HFFc6 (cell line): ENCODE results near the gene PTPN6. TPM values are rescaled to one million over a fixed set of nuclear protein-coding genes. Genes with fewer than 3 reads are reported as not detected.

Source experiments
- DNase-seq: peaks from one replicate; pipeline ENCODE4 v3.0.0-alpha.2; 2018
- H3K27ac Mint-ChIP-seq: 2 replicates; pipeline ENCODE4 v1.8.0; 2020; ENCODE audit warnings: mild to moderate bottlenecking, mixed read lengths
- H3K27me3 Mint-ChIP-seq: 2 replicates; pipeline ENCODE4 v1.8.0; 2021; ENCODE audit warnings: mild to moderate bottlenecking, moderate library complexity, mixed read lengths; ENCODE audit not compliant: insufficient read depth
- H3K36me3 Mint-ChIP-seq: 2 replicates; pipeline ENCODE4 v1.8.0; 2021; ENCODE audit warnings: low read depth, mixed read lengths
- H3K4me1 Mint-ChIP-seq: 2 replicates; pipeline ENCODE4 v1.8.0; 2020; ENCODE audit warnings: low read depth, mixed read lengths
- H3K4me3 Mint-ChIP-seq: 2 replicates; pipeline ENCODE4 v1.8.0; 2020; ENCODE audit warnings: mild to moderate bottlenecking, moderate library complexity, mixed read lengths
- H3K9me3 Mint-ChIP-seq: 2 replicates; pipeline ENCODE4 v1.8.0; 2020; ENCODE audit warnings: mild to moderate bottlenecking, mixed read lengths
- total RNA-seq, 6 experiments: library from RNA; stranded (reverse); fragmentation: NEBNext Ultra II Directional; extraction: Animal tissue kit (Norgen Biotek cat#: 25700); gene quantifications; 2 replicates in 1 of 6; 3 replicates in 5 of 6; pipeline ENCODE4 v1.2.3, GENCODE V29; 2021
- TF ChIP-seq, protein P1 (sequence below): fragments of 200-600 bp; sonication (generic); IDR thresholded peaks from 2 replicates; pipeline ENCODE4 v1.5.0; 2021; ENCODE audit warnings: antibody characterized with exemption, mild to moderate bottlenecking

Gene PTPN6
- total RNA-seq, 6 experiments from 2014 or later: not detected

DNA sequence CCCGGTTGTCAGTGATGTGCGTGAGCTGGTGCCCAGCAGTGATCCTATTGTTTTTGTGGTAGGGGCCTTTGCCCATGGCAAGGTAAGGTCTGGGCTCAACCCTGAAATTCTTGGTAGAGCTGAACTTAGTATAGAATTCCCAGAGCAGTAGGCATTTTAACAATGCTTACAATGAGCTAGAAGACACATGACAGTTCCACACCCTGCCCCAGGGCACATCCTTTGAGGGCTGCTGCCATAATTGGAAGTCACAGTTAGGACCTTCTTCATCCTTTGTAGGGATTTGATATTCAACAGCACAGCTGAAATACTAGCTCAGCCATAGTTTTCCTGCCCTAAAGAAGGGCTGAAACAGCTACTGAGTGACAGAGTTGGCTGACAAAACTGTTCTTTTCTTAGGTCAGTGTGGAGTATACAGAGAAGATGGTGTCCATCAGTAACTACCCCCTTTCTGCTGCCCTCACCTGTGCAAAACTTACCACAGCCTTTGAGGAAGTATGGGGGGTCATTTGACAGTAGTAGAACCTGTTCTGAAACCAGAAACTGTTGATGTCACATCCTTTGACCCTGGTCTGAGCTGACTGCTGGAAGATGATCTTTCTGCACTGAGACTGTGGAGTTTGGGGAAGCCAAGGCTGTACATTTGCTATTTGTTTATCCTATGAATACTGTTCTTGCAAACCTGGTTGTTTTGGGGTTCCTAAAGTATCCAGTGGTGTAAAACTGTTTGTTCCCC is 24.3 kb downstream of the PTPN6 start:
- Mint-ChIP-seq H3K4me1 (peaks cover 20% of the 10 kb centered on the region), H3K27ac (no peak overlapping the region), H3K36me3 (peaks cover 24% of the 10 kb centered on the region), H3K9me3 (no peaks in the 10 kb centered on the region), H3K4me3 (no peak overlapping the region), H3K27me3 (peaks cover 7% of the 10 kb centered on the region)
- DNase-seq: no peak
- TF ChIP-seq, protein P1, sequence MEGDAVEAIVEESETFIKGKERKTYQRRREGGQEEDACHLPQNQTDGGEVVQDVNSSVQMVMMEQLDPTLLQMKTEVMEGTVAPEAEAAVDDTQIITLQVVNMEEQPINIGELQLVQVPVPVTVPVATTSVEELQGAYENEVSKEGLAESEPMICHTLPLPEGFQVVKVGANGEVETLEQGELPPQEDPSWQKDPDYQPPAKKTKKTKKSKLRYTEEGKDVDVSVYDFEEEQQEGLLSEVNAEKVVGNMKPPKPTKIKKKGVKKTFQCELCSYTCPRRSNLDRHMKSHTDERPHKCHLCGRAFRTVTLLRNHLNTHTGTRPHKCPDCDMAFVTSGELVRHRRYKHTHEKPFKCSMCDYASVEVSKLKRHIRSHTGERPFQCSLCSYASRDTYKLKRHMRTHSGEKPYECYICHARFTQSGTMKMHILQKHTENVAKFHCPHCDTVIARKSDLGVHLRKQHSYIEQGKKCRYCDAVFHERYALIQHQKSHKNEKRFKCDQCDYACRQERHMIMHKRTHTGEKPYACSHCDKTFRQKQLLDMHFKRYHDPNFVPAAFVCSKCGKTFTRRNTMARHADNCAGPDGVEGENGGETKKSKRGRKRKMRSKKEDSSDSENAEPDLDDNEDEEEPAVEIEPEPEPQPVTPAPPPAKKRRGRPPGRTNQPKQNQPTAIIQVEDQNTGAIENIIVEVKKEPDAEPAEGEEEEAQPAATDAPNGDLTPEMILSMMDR: no peak

DNA sequence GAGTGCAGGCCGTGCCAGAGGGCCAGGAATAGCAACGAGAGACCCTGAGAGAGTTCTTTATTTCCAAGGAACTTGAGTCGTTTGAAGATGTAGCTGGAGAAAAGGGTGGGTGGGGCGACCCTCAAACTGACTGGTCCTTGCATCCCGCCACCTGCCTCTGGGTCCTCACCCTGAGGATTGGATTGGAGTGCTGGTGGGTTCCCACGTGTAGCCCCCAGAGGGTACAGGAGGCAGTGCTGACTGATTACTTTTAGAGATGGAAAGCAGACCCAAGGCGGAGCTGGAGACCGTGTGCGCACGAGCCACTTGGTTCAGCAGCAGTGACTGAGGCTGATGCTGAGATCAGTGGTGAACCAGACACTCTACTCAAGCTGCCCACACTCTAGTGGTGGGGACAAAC is 26.5 kb downstream of the PTPN6 start:
- TF ChIP-seq, protein P1: no peak
- DNase-seq: no peak
- Mint-ChIP-seq H3K4me3 (no peak overlapping the region), H3K36me3 (peaks cover 12% of the 10 kb centered on the region), H3K4me1 (peaks cover 8% of the 10 kb centered on the region), H3K9me3 (no peaks in the 10 kb centered on the region), H3K27ac (no peak overlapping the region), H3K27me3 (peaks cover 3% of the 10 kb centered on the region; the same call in 1 of the 2 replicates)

DNA sequence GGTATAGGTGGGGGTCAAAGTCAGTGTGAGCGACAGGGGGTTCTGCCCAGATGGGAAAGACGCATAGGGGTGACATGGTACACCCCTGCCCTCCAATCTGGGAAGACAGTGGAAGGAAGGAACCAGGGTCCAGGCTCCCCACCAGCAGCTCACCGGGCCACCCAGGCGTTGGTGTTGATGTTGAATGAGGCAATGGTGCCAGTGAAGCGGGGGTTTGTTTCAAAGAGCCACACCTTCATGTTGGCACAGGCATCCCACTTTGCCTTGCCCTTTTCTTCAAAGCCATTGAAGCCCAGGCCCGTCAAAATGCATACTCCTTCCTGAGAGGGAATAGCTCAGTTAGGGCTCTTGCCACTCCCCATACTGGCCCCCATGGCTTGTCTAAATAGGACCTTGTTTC is 27.0 kb downstream of the PTPN6 start:
- H3K27me3 Mint-ChIP-seq: 0 out of 2 replicates have a peak, but pooled peaks cover 1% of the 10 kb centered on the region
- no peaks in the 10 kb centered on the region for H3K9me3 Mint-ChIP-seq
- 0 out of 2 replicates have a peak, but pooled peaks cover 4% of the 10 kb centered on the region for H3K4me1 Mint-ChIP-seq
- TF ChIP-seq, protein P1: no peak
- DNase-seq: no peak
- H3K36me3 Mint-ChIP-seq: peaks cover 16% of the 10 kb centered on the region
- H3K27ac Mint-ChIP-seq: no peak overlapping the region
- no peak overlapping the region for H3K4me3 Mint-ChIP-seq

DNA sequence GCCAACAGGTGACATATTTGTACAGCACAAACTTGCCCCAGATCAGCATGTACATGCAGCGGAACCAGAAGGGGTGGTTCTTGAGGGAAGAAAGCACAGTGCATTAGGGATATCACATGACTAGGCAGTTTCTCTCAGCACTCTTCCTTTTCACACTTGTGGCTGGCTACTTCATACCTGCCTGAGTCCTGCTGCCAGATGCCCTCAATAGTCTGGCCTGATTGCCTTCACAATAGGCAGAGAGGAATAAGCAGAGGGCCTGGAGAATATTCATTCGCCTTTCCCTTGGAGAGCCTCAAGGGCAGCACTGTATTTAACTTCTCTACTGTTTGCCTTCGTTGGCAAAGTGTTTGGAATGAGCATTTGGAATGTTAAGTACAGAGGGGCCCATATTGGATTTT is 27.5 kb downstream of the PTPN6 start:
- TF ChIP-seq, protein P1: no peak
- Mint-ChIP-seq H3K36me3 (peaks cover 13% of the 10 kb centered on the region), H3K4me1 (0 out of 2 replicates have a peak, but pooled peaks cover 4% of the 10 kb centered on the region), H3K9me3 (no peaks in the 10 kb centered on the region), H3K4me3 (no peak overlapping the region), H3K27me3 (0 out of 2 replicates have a peak, but pooled peaks cover 1% of the 10 kb centered on the region), H3K27ac (no peak overlapping the region)
- no peak for DNase-seq

DNA sequence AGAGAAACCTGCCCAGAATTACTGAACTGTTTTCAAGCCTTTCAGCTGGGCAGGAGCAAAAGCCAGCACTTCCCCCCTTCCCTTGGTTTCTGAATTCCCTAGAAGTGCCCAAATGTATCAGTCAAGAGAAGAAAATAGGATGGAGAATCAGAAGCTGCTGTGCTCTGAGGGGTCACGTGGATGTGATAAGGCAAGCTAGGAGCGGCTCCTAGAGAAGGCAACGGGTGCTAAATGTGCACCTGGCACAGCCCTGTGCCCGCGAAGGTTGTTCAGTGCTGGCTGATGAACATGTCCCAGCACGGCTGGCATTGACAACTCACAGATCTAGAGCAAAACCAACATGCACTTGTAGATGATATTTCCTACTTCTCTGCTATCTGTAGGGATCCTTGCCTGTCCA is 27.9 kb downstream of the PTPN6 start:
- TF ChIP-seq, protein P1: no peak
- H3K27ac Mint-ChIP-seq: no peak overlapping the region

More for the DNA sequence above, 27.9 kb downstream of the PTPN6 start:
- no peak overlapping the region for H3K4me3 Mint-ChIP-seq
- no peaks in the 10 kb centered on the region for H3K4me1 Mint-ChIP-seq
- 0 out of 2 replicates have a peak, but pooled peaks cover 1% of the 10 kb centered on the region for H3K27me3 Mint-ChIP-seq
- H3K9me3 Mint-ChIP-seq: no peaks in the 10 kb centered on the region
- H3K36me3 Mint-ChIP-seq: peaks cover 9% of the 10 kb centered on the region
- DNase-seq: no peak
